Activated CD8-positive, alpha-beta T cell treated with anti-CD3 and anti-CD28 coated beads, Interleukin-2, amount 10 ng/mL, durations not matched to agents 7 days and 5 days (primary cell): Measurements from ENCODE around the gene TNFSF13. TPM values are rescaled to one million over a fixed set of nuclear protein-coding genes. Genes with fewer than 3 reads are reported as not detected.
A peak's percentile ranks its signal among the peaks of the same experiment; 100 is the strongest.

ENCODE experiments used
- ATAC-seq: fragments of 150-1000 bp; cut with Tn5 transposase; one replicate; pipeline ENCODE4 v1.10.0; 2021; ENCODE audit warnings: moderate library complexity
- CTCF ChIA-PET: fragments of 350-600 bp; sonication (Branson Sonifier 250); formaldehyde crosslinking; loops from one replicate; lab custom pipeline; 2021; ENCODE audit warnings: antibody characterized with exemption; lab: Charles Lee
- POLR2A ChIA-PET: fragments of 350-600 bp; sonication (Branson Sonifier 250); formaldehyde crosslinking; loops from one replicate; lab custom pipeline; 2021; ENCODE audit warnings: antibody characterized with exemption; lab: Charles Lee
- DNase-seq: peaks from one replicate; pipeline ENCODE4 v3.0.0-alpha.2; 2020
- H3K27ac Mint-ChIP-seq: one replicate; pipeline ENCODE4 v1.8.0; 2021; ENCODE audit warnings: mild to moderate bottlenecking, mixed read lengths
- H3K27me3 Mint-ChIP-seq: one replicate; pipeline ENCODE4 v1.8.0; 2021; ENCODE audit warnings: low read depth, mixed read lengths
- H3K36me3 Mint-ChIP-seq: one replicate; pipeline ENCODE4 v1.8.0; 2021; ENCODE audit warnings: low read depth, mixed read lengths
- H3K4me1 Mint-ChIP-seq: one replicate; pipeline ENCODE4 v1.8.0; 2021; ENCODE audit warnings: low read depth, mixed read lengths
- H3K4me3 Mint-ChIP-seq: one replicate; pipeline ENCODE4 v1.8.0; 2021; ENCODE audit warnings: mild to moderate bottlenecking, mixed read lengths
- H3K9me3 Mint-ChIP-seq: one replicate; pipeline ENCODE4 v1.8.0; 2022; ENCODE audit warnings: mixed read lengths; ENCODE audit not compliant: insufficient read depth
- total RNA-seq, 2 experiments: library from RNA; stranded (reverse); gene quantifications; one replicate each; pipeline ENCODE4 v1.2.3, GENCODE V29; 2021

TNFSF13 gene
- total RNA-seq, 2 experiments from 2014 or later, result 8.0 to 9.0 TPM

DNA sequence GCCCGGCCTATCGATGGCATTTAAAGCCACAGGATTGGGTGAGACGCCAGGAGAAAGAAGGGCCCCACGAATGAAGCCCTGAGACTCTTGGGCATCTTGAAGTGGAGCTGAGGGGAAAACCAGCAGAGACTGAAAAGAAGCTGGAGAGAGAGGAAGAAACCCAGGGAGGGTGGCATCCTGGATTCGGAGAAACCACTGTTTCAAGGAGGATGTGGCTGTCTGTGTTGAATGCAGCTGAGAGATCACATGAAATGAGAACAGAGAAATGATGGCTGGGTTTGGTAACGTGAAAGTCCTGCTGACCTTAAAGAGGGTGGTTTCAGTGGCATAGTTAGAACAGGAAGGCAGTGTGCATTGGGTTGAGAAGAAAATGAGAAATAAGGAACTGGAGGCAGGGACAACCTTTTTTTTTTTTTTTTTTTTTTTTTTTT lies 5.9 kb upstream of the TNFSF13 start:
- peaks cover 78% of the 10 kb centered on the region for H3K4me1 Mint-ChIP-seq
- DNase-seq, result peak; percentile 79
- H3K27ac Mint-ChIP-seq, result peak overlapping the region; percentile 91
- ChIA-PET POLR2A (interaction anchor here (0.8 to 1.9 kb wide), 10 partner anchors 8 to 197 kb away, joined by 3 to 13 read pairs (median 4); partner anchors contain the start of genes MPDU1, SENP3 and TP53), CTCF (interaction anchor here (0.5 to 2.1 kb wide), 8 partner anchors 8 to 197 kb away, joined by 3 to 38 read pairs (median 5); partner anchors contain the start of gene SENP3)
- peak overlapping the region; percentile 60 for H3K4me3 Mint-ChIP-seq
- ATAC-seq, result peak; percentile 59
- H3K9me3 Mint-ChIP-seq, result no peaks in the 10 kb centered on the region
- H3K36me3 Mint-ChIP-seq, result peaks cover 61% of the 10 kb centered on the region
- H3K27me3 Mint-ChIP-seq, result no peaks in the 10 kb centered on the region

- Mint-ChIP-seq H3K36me3 (peaks cover 58% of the 10 kb centered on the region), H3K4me1 (peaks cover 79% of the 10 kb centered on the region), H3K27ac (peak overlapping the region; percentile 91), H3K9me3 (no peaks in the 10 kb centered on the region), H3K4me3 (peak overlapping the region; percentile 60), H3K27me3 (no peaks in the 10 kb centered on the region)
- no peak for ATAC-seq
- CTCF ChIA-PET, result interaction anchor here (1.3 to 2.1 kb wide), 3 partner anchors 8 to 67 kb away, joined by 3 to 38 read pairs (median 10); partner anchors contain the start of gene SENP3
- no peak for DNase-seq
- POLR2A ChIA-PET, result interaction anchor here (0.9 to 1.9 kb wide), 3 partner anchors 38 to 117 kb away, joined by 3 to 11 read pairs (median 3); no protein-coding TSS in a partner anchor
These were observed 5.2 kb upstream of the TNFSF13 start for GRCh38 chr17:7553356-7553755.

DNA sequence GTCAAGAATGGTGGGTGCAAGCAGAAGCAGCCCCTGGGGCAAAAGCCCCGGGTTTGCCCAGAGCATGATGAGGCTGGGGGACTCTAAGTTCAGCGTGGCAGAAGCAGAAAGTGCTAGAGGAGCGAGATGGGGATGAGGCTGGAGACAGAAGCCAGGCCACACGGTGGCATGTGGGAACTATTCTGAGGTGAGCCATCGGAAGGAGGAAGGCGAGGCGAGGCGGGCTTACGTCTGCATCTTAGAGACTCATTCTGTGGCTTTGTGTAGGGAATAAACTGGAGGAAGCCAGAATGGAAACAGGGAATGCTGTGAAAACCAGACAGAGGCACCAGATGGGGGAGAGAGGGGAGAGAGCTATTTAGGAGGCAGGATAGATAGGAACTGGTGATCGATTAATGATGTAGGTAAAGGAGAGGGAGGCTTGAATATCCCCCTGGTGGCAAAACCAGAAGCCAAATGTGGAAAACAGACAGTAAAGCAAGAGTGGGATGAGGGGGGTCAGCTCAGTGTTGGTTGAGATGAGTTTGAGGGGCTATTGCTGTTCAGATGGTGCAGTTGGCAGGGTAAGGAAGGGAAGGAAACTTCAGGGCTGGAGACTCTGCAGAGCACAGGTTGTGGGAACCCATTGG lies 3.1 kb upstream of the TNFSF13 start:
- H3K27me3 Mint-ChIP-seq, result no peaks in the 10 kb centered on the region
- no peak for DNase-seq
- no peaks in the 10 kb centered on the region for H3K9me3 Mint-ChIP-seq
- ATAC-seq, result no peak
- peaks cover 59% of the 10 kb centered on the region for H3K36me3 Mint-ChIP-seq
- H3K4me1 Mint-ChIP-seq, result peaks cover 87% of the 10 kb centered on the region
- H3K4me3 Mint-ChIP-seq, result no peak overlapping the region
- H3K27ac Mint-ChIP-seq, result peak overlapping the region; percentile 39
- CTCF ChIA-PET, result interaction anchor here (0.8 to 1.7 kb wide), 3 partner anchors 32 to 41 kb away, joined by 3 to 7 read pairs (median 4); no protein-coding TSS in a partner anchor
- POLR2A ChIA-PET, result no interaction called here

GRCh38 chr17:7556627-7557026 lies 1.9 kb upstream of the TNFSF13 start:
- peaks cover 81% of the 10 kb centered on the region for H3K4me1 Mint-ChIP-seq
- H3K27me3 Mint-ChIP-seq, result no peaks in the 10 kb centered on the region
- peak overlapping the region; percentile 37 for H3K27ac Mint-ChIP-seq
- ATAC-seq (no peak), DNase-seq (no peak)
- ChIA-PET POLR2A (interaction anchor here (1.0 kb wide), 1 partner anchor 49 kb away, joined by 3 read pairs; no protein-coding TSS in a partner anchor), CTCF (interaction anchor here (1.6 to 6.1 kb wide), 3 partner anchors 34 to 219 kb away, joined by 3 to 264 read pairs (median 6); no protein-coding TSS in a partner anchor)
- no peak overlapping the region for H3K4me3 Mint-ChIP-seq
- H3K36me3 Mint-ChIP-seq, result peaks cover 60% of the 10 kb centered on the region
- H3K9me3 Mint-ChIP-seq, result no peaks in the 10 kb centered on the region

- no peaks in the 10 kb centered on the region for H3K27me3 Mint-ChIP-seq
- ChIA-PET POLR2A (interaction anchor here (1.0 to 2.0 kb wide), 4 partner anchors 14 to 130 kb away, joined by 3 to 8 read pairs (median 4); partner anchors contain the start of genes POLR2A, TP53 and WRAP53), CTCF (interaction anchor here (1.0 to 6.1 kb wide), 7 partner anchors 9 to 220 kb away, joined by 3 to 264 read pairs (median 3); partner anchors contain the start of genes TMEM102 and TNFSF12)
- DNase-seq, result no peak
- peaks cover 75% of the 10 kb centered on the region for H3K4me1 Mint-ChIP-seq
- H3K4me3 Mint-ChIP-seq, result no peak overlapping the region
- ATAC-seq, result no peak
- peaks cover 56% of the 10 kb centered on the region for H3K36me3 Mint-ChIP-seq
- H3K9me3 Mint-ChIP-seq, result no peaks in the 10 kb centered on the region
- no peak overlapping the region for H3K27ac Mint-ChIP-seq
These were observed 1.3 kb upstream of the TNFSF13 start for GRCh38 chr17:7557147-7557764.

DNA sequence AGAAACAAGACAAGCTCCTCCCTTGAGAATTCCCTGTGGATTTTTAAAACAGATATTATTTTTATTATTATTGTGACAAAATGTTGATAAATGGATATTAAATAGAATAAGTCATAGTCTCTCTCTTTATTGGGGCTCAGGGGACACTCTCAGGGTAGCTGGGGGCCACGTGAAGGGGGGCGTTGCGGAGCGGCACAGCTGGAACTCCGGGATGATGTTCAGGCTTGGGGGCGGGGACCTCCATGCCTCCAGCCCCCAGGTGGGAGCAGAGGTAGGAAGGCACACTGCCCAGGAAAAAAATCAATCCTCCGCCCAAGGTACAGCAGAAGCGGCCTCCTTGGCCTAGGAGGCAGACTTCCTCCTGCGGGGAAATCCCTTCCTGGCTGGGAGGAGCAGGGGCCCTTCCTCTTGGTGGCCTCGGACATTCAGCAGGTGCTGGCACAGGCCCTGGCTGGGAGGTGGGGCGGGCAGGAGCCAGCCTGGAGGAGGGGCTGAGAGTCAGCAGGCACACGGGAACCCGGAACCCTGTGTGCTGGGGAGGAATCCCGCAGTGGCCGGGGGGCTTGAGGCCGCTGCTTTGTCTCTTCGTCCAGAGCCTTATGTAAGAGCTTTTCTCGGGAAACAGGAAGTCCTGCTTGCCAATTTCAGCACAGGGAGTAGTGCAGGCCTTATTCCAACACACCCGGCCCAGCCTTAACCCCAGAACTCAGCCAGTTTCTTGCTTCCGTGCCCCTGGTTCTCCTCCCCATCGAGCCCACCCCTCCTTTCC lies 591 bp upstream of the TNFSF13 start:
- Mint-ChIP-seq H3K9me3 (no peaks in the 10 kb centered on the region), H3K4me1 (peaks cover 74% of the 10 kb centered on the region), H3K27me3 (no peaks in the 10 kb centered on the region), H3K27ac (peak overlapping the region; percentile 87), H3K4me3 (peak overlapping the region; percentile 77), H3K36me3 (peaks cover 59% of the 10 kb centered on the region)
- ATAC-seq (no peak), DNase-seq (peak; percentile 39)
- CTCF ChIA-PET, result interaction anchor here (1.0 to 6.1 kb wide), 8 partner anchors 10 to 221 kb away, joined by 3 to 264 read pairs (median 4); partner anchors contain the start of genes CHRNB1, TMEM102 and TNFSF12
- POLR2A ChIA-PET, result interaction anchor here (1.3 to 2.0 kb wide), 5 partner anchors 9 to 130 kb away, joined by 4 to 9 read pairs (median 5); partner anchors contain the start of genes POLR2A, TNFSF12, TP53 and WRAP53

DNA sequence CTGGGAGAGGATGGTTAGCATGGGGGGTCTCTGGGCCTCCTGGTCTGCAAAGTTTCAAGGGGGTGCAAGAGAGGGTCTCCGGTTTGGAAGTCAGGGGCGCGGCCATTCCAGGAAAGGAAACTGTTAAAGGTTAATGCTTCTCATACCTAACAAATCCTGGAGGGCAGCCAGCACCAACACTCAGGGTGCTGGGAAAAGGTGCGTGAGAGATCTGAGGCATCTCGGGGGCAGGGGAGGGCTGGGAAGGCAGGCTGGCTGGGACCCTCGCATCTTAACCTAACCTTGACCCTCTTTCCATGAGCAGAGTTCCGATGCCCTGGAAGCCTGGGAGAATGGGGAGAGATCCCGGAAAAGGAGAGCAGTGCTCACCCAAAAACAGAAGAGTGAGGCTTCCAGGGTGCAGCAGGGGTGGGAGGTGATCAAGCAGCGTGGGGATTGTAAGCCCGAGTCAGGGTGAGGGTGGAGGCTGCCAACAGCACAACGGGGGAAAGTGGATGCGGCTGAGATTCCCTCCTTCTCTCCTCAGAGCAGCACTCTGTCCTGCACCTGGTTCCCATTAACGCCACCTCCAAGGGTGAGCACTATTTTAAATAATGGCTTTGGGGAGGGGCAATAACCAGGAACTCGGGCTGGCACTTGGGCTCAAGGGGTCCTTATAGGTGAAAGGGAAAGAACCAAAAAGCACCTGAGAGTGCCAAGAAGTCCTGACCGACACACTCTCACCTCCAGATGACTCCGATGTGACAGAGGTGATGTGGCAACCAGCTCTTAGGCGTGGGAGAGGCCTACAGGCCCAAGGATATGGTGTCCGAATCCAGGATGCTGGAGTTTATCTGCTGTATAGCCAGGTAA lies 996 bp downstream of the TNFSF13 start:
- POLR2A ChIA-PET, result interaction anchor here (0.7 to 3.2 kb wide), 9 partner anchors 7 to 223 kb away, joined by 3 to 32 read pairs (median 9); partner anchors contain the start of genes ACAP1, MPDU1, POLR2A and TNFSF12
- H3K4me3 Mint-ChIP-seq, result peak overlapping the region; percentile 77

DNA sequence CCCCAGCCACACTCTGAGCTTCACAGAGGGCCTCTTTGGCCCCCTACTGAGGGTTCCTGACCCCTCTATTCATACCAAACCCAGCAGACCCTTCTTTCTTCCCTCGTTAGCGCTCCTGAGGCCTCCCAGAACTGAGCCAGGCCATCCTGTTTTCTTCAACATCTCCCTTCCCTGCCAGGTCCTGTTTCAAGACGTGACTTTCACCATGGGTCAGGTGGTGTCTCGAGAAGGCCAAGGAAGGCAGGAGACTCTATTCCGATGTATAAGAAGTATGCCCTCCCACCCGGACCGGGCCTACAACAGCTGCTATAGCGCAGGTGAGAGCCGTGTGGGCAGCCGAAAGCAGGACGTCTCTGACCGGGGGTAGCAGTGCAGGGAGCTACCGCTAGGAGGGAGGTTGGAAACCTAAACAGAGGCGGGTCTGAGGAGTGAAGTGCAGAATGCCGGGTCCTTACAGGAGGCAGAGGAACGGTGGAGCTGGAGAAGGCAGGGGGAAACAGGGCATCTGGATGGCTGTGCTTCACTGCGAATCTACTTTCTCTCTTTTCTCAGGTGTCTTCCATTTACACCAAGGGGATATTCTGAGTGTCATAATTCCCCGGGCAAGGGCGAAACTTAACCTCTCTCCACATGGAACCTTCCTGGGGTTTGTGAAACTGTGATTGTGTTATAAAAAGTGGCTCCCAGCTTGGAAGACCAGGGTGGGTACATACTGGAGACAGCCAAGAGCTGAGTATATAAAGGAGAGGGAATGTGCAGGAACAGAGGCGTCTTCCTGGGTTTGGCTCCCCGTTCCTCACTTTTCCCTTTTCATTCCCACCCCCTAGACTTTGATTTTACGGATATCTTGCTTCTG lies 1.9 kb downstream of the TNFSF13 start:
- ATAC-seq, result peak; percentile 25
- H3K4me1 Mint-ChIP-seq, result peaks cover 67% of the 10 kb centered on the region

More for the DNA sequence above, 996 bp downstream of the TNFSF13 start:
- Mint-ChIP-seq H3K4me1 (peaks cover 73% of the 10 kb centered on the region), H3K9me3 (no peaks in the 10 kb centered on the region), H3K36me3 (peaks cover 58% of the 10 kb centered on the region), H3K27ac (peak overlapping the region; percentile 87), H3K27me3 (no peaks in the 10 kb centered on the region)
- ATAC-seq (no peak), DNase-seq (no peak)
- CTCF ChIA-PET, result interaction anchor here (0.8 to 6.1 kb wide), 43 partner anchors 7 to 278 kb away, joined by 3 to 264 read pairs (median 7); partner anchors contain the start of genes CD68, CHRNB1, FXR2 and KCTD11

GRCh38 chr17:7561028-7561575 lies 2.6 kb downstream of the TNFSF13 start:
- Mint-ChIP-seq H3K27ac (peak overlapping the region; percentile 87), H3K36me3 (peaks cover 62% of the 10 kb centered on the region), H3K27me3 (no peaks in the 10 kb centered on the region), H3K4me1 (peaks cover 63% of the 10 kb centered on the region), H3K4me3 (peak overlapping the region; percentile 77), H3K9me3 (no peaks in the 10 kb centered on the region)
- CTCF ChIA-PET, result interaction anchor here (0.6 to 6.1 kb wide), 60 partner anchors 9 to 323 kb away, joined by 3 to 264 read pairs (median 6); partner anchors contain the start of genes ACAP1, CD68, CHRNB1 and FXR2
- POLR2A ChIA-PET, result interaction anchor here (0.7 to 3.2 kb wide), 19 partner anchors 9 to 224 kb away, joined by 3 to 32 read pairs (median 4); partner anchors contain the start of genes ACAP1, CD68, MPDU1 and POLR2A
- ATAC-seq, result peak; percentile 74
- peak; percentile 91 for DNase-seq

More for the DNA sequence above, 1.9 kb downstream of the TNFSF13 start:
- Mint-ChIP-seq H3K27me3 (no peaks in the 10 kb centered on the region), H3K36me3 (peaks cover 60% of the 10 kb centered on the region), H3K4me3 (peak overlapping the region; percentile 77), H3K9me3 (no peaks in the 10 kb centered on the region), H3K27ac (peak overlapping the region; percentile 87)
- ChIA-PET POLR2A (interaction anchor here (0.7 to 3.2 kb wide), 19 partner anchors 8 to 224 kb away, joined by 3 to 32 read pairs (median 4); partner anchors contain the start of genes ACAP1, MPDU1, POLR2A and SOX15), CTCF (interaction anchor here (0.6 to 6.1 kb wide), 61 partner anchors 8 to 322 kb away, joined by 3 to 264 read pairs (median 5); partner anchors contain the start of genes ACAP1, CD68, CHRNB1 and FXR2)
- DNase-seq, result peak; percentile 75
